Small intestine (tissue), 7 donors: ENCODE measurements around the gene GRIK5. TPM values are rescaled to one million over a fixed set of nuclear protein-coding genes. Genes with fewer than 3 reads are reported as not detected.
A peak's percentile ranks its signal among the peaks of the same experiment; 100 is the strongest.

Experiments used
- DNase-seq, 2 donors: peaks; one replicate each; pipeline versions ENCODE4 v3.0.0 to v3.0.0-alpha.2; 2013
- FAIRE-seq: peaks from 2 replicates; lab custom pipeline; 2012; peaks lifted over from hg19 to GRCh38; lab: Jason Lieb, UNC
- H3K27ac ChIP-seq, 3 donors: one replicate each; pipeline ENCODE4 v1.5.1; 2013; ENCODE audit warnings: low read length in 2 of 3, mild to moderate bottlenecking in 2 of 3, control low read depth in 1 of 3, inconsistent platforms in 1 of 3, low read depth in 1 of 3, moderate library complexity in 1 of 3
- H3K27me3 ChIP-seq, 3 donors: one replicate each; pipeline ENCODE4 v1.6.1; 2013; ENCODE audit warnings: low read length in 3 of 3, inconsistent platforms in 1 of 3; ENCODE audit not compliant: control insufficient read depth in 3 of 3, insufficient read depth in 3 of 3
- H3K36me3 ChIP-seq, 3 donors: one replicate each; pipeline ENCODE4 v1.6.1; 2013; ENCODE audit warnings: low read length in 3 of 3, inconsistent platforms in 1 of 3, low read depth in 1 of 3, mild to moderate bottlenecking in 1 of 3, moderate library complexity in 1 of 3; ENCODE audit not compliant: control insufficient read depth in 3 of 3, insufficient read depth in 2 of 3
- H3K4me1 ChIP-seq, 3 donors: one replicate each; pipeline ENCODE4 v1.6.1; 2013; ENCODE audit warnings: low read length in 2 of 3, inconsistent platforms in 1 of 3, low read depth in 1 of 3, mild to moderate bottlenecking in 1 of 3, moderate library complexity in 1 of 3; ENCODE audit not compliant: control insufficient read depth in 3 of 3, insufficient read depth in 2 of 3
- H3K4me3 ChIP-seq, 3 donors: one replicate each; pipeline ENCODE4 v1.5.1; 2013; ENCODE audit warnings: low read length in 3 of 3, control low read depth in 1 of 3, inconsistent platforms in 1 of 3, low read depth in 1 of 3, mild to moderate bottlenecking in 1 of 3, moderate library complexity in 1 of 3
- H3K9me3 ChIP-seq, 2 donors: one replicate each; pipeline ENCODE4 v1.6.1; 2013; ENCODE audit warnings: low read depth in 1 of 2, low read length in 1 of 2; ENCODE audit not compliant: control insufficient read depth in 2 of 2, insufficient read depth in 1 of 2
- WGBS, 3 donors: extraction: QIAGEN DNeasy Blood & Tissue Kit; methylation state at CpG; one replicate each; pipeline ENCODE4 v1.1.7; 2013; 5-methylcytosine and 5-hydroxymethylcytosine counted together
- polyA plus RNA-seq, 4 donors: library from polyadenylated mRNA; stranded (reverse) in 3 of 4; unstranded in 1 of 4; fragments of 200-250 nt in 3 of 4; fragments of 120-200 nt in 1 of 4; gene quantifications; one replicate each; pipeline versions ENCODE4 v1.2.1 to v1.2.3, GENCODE V29; 2013
- donor health status: healthy with polysubstance abuse.
- donor health status: control.
- donor health status: control.
- donor health status: Bipolar disorder and iron deficiency.
- donor health status: healthy.

GRIK5 gene
- polyA plus RNA-seq, 4 donors = 0.27 to 1.6 (median 0.68) TPM; not detected in 1

DNA sequence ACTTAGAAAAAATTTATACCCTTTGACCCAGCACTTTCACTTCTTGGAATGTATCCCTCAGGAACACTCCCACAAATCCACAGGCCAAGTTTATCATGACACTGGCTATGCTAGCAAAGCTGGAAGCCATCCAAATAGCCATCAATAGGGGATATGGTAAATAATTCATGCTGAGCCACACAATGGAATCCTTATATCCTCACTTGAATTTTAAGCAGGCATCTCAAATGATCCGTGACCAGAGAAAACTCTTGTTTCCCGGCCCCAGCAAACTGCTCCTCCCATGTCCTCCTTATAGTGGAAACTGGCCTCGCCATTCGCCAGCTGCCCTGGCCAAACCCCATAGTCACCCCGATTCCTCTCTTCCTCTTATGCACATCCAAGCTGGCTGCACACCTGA is 37.6 kb downstream of the GRIK5 start:
- FAIRE-seq (no peak), DNase-seq (peak in 1 of 2 donors; percentile 66)
- Histone ChIP-seq H3K4me3 (no peak overlapping the region), H3K9me3 (no peaks in the 10 kb centered on the region), H3K36me3 (no peaks in the 10 kb centered on the region), H3K27ac (no peak overlapping the region), H3K27me3 (no peaks in the 10 kb centered on the region), H3K4me1 (no peaks in the 10 kb centered on the region)
- 14 to 44% (median 31%) methylated on average over 5 of the region's 5 CpGs for WGBS, 3 donors

DNA sequence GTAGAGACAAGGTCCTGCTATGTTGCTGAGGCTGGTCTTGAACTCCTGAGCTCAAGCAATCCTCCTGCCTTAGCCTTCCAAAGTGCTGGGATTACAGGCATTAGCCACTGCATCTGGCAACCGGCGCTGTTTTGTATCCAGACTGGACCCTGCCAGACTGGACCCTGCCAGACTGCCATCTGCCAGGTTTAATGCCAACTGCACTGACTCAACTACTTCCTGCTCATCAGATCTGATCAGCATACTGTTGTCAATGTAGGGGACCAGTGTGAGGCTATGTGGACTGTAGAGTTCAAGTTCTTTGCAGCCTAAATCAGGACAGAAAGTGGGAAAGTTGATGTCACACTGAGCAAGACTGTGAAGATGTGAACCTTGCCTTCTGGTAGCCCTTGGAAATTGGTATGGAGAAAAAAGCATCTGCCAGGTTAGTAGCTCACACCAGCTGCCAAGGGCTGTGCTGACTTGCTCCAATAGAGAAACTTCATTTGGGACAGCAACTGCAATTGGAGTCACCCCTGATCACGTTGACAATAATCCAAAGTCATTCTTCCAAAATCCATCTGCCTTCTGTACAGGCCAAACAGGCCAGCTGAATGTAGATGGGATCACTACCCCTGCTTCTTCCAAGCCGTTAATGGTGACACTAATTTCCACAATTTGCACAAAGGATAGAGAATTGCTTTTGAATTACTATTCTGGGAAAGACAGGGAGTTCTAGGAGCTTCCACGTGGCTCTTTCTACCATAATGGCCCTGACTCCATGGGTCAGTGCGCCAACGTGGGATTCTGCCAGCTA is 39.2 kb downstream of the GRIK5 start:
- H3K9me3 ChIP-seq = no peaks in the 10 kb centered on the region
- H3K4me3 ChIP-seq = no peak overlapping the region
- no peak for FAIRE-seq
- WGBS, 3 donors = 75 to 84% (median 82%) methylated on average over 7 of the region's 7 CpGs
- H3K4me1 ChIP-seq = no peaks in the 10 kb centered on the region
- no peak overlapping the region for H3K27ac ChIP-seq
- H3K27me3 ChIP-seq = no peaks in the 10 kb centered on the region
- DNase-seq = no peak
- H3K36me3 ChIP-seq = no peaks in the 10 kb centered on the region

DNA sequence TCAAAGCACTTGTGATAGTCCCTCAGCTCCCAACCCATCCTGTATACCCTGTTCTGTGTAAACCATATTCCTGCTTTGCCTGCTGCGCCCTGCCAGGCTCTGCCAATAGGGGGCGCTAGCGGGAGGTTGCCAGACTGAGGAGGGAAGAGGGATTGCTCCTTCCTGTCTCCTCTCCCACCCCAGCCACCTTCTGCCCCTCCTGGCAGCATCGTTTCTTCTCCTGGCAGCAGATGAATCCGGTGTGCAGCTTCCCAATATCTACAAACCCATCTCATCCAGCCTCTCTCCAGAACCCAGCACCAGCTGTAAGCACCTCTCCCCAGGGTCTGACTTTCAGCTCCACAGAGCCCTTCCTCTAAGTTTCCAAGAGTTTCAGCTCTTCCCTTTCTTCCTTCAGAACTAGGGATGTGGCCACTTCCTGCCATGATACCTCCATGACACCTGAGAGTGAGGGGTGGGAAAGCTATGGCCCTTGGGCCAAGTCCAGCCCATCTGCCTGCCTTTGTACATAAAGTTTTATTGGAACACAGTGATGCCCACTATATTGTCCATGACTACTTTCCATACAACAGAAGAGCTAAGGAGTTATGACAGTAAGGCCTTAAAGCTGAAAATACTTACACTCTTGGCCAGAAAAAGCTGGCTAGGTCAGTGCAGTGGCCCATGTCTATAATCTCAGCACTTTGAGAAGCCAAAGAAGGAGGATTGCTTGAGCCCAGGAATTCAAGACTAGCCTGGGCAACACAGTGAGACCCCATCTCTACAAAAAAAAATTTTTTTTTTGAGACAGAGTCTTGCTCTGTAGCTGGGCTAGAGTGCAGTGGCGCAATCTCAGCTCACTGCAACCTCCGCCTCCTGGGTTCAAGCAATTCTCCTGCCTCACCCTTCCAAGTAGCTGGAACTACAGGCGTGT is 41.4 kb downstream of the GRIK5 start:
- DNase-seq = no peak
- no peak overlapping the region for H3K27ac ChIP-seq
- no peaks in the 10 kb centered on the region for H3K27me3 ChIP-seq
- no peaks in the 10 kb centered on the region for H3K4me1 ChIP-seq
- 49 to 53% (median 52%) methylated on average over 7 to 8 of the region's 8 CpGs for WGBS, 3 donors
- no peaks in the 10 kb centered on the region for H3K36me3 ChIP-seq
- H3K9me3 ChIP-seq = no peaks in the 10 kb centered on the region
- FAIRE-seq = no peak
- no peak overlapping the region for H3K4me3 ChIP-seq

GRCh38 chr19:42024622-42025111 is 45.3 kb downstream of the GRIK5 start:
- no peaks in the 10 kb centered on the region for H3K36me3 ChIP-seq
- H3K4me1 ChIP-seq = no peaks in the 10 kb centered on the region
- WGBS, 3 donors = 65 to 68% (median 67%) methylated on average over 12 of the region's 12 CpGs
- FAIRE-seq (no peak), DNase-seq (no peak)
- no peak overlapping the region for H3K4me3 ChIP-seq
- no peaks in the 10 kb centered on the region for H3K27me3 ChIP-seq
- no peak overlapping the region for H3K27ac ChIP-seq
- H3K9me3 ChIP-seq = no peaks in the 10 kb centered on the region

DNA sequence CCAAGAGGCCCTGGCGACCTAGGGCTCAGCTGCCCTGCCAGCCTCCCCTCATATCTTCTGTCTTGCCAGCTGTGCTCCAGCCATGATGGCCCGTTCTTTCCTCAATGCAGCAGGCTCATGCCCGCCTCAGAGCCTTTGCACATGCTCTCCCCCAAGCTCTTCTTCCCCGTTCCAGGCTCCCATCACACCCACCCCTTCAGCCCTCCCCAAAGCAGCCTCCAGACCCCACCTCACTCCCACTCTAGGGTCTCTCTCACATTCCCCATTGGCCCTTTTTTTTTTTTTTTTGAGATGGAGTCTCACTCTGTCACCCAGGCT is 46.1 kb downstream of the GRIK5 start:
- H3K9me3 ChIP-seq = no peaks in the 10 kb centered on the region
- WGBS, 3 donors = 68 to 87% (median 79%) methylated on average over 4 of the region's 4 CpGs
- no peak for FAIRE-seq
- no peaks in the 10 kb centered on the region for H3K36me3 ChIP-seq
- H3K4me1 ChIP-seq = no peaks in the 10 kb centered on the region
- H3K27ac ChIP-seq = no peak overlapping the region
- DNase-seq = no peak
- no peak overlapping the region for H3K4me3 ChIP-seq
- H3K27me3 ChIP-seq = no peaks in the 10 kb centered on the region

DNA sequence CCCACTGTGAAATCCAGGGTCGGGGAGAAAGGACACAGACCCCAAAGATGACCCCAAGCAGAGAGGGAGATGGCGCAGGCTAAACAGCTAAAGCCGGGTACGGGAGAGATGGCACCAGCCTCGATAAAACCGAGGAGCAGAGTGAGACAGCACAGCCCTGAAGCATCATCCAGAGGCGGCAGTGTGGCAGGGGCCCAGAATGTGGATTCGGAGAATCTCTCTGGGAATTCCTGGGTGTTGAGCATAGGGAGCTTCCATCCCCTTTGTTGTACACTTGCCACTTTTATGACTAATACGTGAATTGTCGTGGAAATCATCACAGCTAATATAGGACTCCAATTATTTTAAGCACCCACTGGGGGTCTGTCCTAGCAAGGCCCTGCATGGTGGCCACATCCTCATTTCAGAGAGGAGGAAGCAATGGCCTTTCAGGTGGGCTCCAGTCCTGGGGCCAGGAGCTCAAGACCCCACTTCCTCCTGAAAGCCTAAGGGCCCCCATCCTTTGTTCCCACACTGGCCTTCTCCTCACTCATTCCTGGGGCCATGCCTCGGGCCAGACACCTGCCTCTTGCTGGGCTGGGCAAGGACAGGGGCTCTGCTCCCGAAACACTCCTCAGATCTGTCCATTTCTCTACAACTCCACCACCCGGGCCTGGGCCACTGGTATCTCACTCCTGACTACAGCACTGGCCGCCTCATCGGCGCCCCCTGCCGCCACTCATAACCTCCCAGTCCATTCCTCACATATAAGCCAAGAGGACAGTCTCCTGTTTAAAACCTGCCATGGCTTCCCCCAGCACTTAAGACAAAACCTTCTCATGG is 46.7 kb downstream of the GRIK5 start:
- H3K9me3 ChIP-seq = no peaks in the 10 kb centered on the region
- H3K4me3 ChIP-seq = no peak overlapping the region
- no peak overlapping the region for H3K27ac ChIP-seq
- H3K27me3 ChIP-seq = no peaks in the 10 kb centered on the region
- peak; percentile 8 to 9 for DNase-seq
- 66 to 70% (median 69%) methylated on average over 17 of the region's 17 CpGs for WGBS, 3 donors
- H3K4me1 ChIP-seq = no peaks in the 10 kb centered on the region
- FAIRE-seq = no peak
- H3K36me3 ChIP-seq = no peaks in the 10 kb centered on the region

GRCh38 chr19:42022616-42023015 is 47.4 kb downstream of the GRIK5 start:
- H3K27me3 ChIP-seq = peaks cover 0 to 2% (median 0%) of the 10 kb centered on the region in 3 donors
- WGBS, 3 donors = 50 to 59% (median 58%) methylated on average over 5 of the region's 5 CpGs
- no peak for FAIRE-seq

GRCh38 chr19:42021185-42021584 is 48.8 kb downstream of the GRIK5 start:
- WGBS, 3 donors = 62 to 72% (median 67%) methylated on average over 15 of the region's 15 CpGs

More at GRCh38 chr19:42022616-42023015, 47.4 kb downstream of the GRIK5 start:
- H3K27ac ChIP-seq = no peak overlapping the region
- no peaks in the 10 kb centered on the region for H3K9me3 ChIP-seq
- DNase-seq = no peak
- H3K4me3 ChIP-seq = no peak overlapping the region
- no peaks in the 10 kb centered on the region for H3K36me3 ChIP-seq
- no peaks in the 10 kb centered on the region for H3K4me1 ChIP-seq

More at GRCh38 chr19:42021185-42021584, 48.8 kb downstream of the GRIK5 start:
- FAIRE-seq (no peak), DNase-seq (no peak)
- H3K27me3 ChIP-seq = peaks cover 0 to 3% (median 0%) of the 10 kb centered on the region in 3 donors
- no peak overlapping the region for H3K4me3 ChIP-seq
- no peaks in the 10 kb centered on the region for H3K4me1 ChIP-seq
- H3K9me3 ChIP-seq = no peaks in the 10 kb centered on the region
- H3K36me3 ChIP-seq = no peaks in the 10 kb centered on the region
- H3K27ac ChIP-seq = no peak overlapping the region
